ENCODE data around the gene NOTUM. TPM values are rescaled to one million over a fixed set of nuclear protein-coding genes. Genes with fewer than 3 reads are reported as not detected.

NOTUM gene
- total and polyA plus RNA-seq, 2 experiments from 2014 or later: 4.2 to 7.4 TPM

DNA sequence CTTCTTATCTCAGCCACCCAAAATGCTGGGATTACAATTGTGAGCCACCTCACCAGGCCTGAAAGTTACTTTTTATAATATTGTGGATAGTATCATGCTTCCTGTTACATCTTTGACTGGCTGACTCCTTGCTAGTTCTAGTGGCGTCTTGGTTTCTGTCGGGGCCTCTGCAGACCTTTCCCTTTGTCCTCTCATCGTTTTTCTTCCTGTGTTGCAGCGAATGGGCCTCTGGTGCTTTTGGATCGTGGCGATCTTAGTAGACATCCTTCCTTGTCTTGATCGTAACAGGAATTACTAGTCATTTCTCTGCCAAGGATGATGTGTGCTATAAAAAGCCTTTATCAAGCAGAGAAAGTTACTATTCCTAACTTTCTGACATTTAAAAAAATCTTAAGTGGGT is 37.2 kb upstream of the NOTUM start:
- H3K27ac ChIP-seq: no peak overlapping the region
- TF ChIP-seq, protein P1, sequence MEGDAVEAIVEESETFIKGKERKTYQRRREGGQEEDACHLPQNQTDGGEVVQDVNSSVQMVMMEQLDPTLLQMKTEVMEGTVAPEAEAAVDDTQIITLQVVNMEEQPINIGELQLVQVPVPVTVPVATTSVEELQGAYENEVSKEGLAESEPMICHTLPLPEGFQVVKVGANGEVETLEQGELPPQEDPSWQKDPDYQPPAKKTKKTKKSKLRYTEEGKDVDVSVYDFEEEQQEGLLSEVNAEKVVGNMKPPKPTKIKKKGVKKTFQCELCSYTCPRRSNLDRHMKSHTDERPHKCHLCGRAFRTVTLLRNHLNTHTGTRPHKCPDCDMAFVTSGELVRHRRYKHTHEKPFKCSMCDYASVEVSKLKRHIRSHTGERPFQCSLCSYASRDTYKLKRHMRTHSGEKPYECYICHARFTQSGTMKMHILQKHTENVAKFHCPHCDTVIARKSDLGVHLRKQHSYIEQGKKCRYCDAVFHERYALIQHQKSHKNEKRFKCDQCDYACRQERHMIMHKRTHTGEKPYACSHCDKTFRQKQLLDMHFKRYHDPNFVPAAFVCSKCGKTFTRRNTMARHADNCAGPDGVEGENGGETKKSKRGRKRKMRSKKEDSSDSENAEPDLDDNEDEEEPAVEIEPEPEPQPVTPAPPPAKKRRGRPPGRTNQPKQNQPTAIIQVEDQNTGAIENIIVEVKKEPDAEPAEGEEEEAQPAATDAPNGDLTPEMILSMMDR (IDR thresholded peaks at IDR 0.05; ENCODE audit: low read depth, low read length): no peak

DNA sequence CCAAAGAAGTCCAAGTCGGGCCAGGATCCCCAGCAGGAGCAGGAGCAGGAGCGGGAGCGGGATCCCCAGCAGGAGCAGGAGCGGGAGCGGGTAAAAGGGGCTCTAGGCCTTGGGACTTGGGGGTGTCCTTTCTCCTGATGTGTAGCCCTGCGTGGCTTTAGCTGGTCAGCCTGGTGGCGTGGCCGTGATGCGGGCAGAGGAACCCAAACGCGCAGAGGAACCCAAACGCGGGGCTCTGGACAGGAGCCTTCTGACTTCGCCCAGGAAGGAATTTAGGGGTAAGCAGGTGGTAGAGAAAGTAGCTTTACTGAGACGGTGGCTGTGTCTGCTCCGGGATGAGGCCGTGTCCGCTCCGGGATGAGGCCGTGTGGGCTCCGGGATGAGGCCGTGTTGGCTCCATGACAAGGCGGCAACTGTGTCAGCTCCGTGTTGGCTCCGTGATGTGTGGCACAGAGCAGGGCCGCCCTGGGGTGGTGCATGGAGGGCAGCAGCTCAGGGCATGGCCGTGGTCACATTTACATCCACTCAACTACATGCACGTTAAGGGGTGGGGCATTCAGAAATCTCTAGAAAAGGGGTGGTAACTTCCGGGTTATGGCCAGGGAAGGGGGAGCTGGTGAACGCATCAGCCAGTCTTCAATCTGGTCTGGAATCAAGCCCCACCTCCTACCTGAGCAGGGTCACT is 35.9 kb upstream of the NOTUM start:
- TF ChIP-seq, protein P1 (IDR thresholded peaks at IDR 0.05; ENCODE audit: low read depth, low read length): no peak
- Histone ChIP-seq H3K4me1 (ENCODE audit: low read depth) (peaks cover 4% of the 10 kb centered on the region), H3K27ac (no peak overlapping the region), H3K9me3 (ENCODE audit: low read depth) (no peaks in the 10 kb centered on the region), H3K36me3 (no peaks in the 10 kb centered on the region), H3K4me3 (no peak overlapping the region), H3K27me3 (no peaks in the 10 kb centered on the region)
- no peak for DNase-seq (ENCODE audit: low read depth in 1 of 2, low spot score in 1 of 2)

More for the DNA sequence above, 37.2 kb upstream of the NOTUM start:
- Histone ChIP-seq H3K4me3 (no peak overlapping the region), H3K9me3 (ENCODE audit: low read depth) (no peaks in the 10 kb centered on the region), H3K36me3 (no peaks in the 10 kb centered on the region), H3K4me1 (ENCODE audit: low read depth) (no peaks in the 10 kb centered on the region), H3K27me3 (no peaks in the 10 kb centered on the region)
- no peak for DNase-seq (ENCODE audit: low read depth in 1 of 2, low spot score in 1 of 2)

DNA sequence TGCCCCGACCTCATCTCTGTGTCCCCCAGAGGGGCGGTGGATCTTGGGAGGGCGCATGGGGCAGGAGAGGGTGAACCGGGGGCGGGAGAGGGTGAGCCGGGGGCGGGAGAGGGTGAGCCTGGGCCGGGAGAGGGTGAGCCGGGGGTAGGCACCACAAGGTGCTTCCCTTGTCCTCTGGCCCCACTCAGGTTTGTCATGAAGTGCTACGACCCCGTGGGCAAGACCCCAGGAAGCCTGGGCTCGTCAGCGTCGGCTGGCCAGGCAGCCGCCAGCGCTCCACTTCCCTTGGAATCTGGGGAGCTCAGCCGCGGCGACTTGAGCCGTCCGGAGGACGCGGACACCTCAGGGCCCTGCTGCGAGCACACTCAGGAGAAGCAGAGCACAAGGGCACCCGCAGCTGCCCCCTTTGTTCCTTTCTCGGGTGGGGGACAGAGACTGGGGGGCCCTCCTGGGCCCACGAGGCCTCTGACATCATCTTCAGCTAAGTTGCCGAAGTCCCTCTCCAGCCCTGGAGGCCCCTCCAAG is 35.3 kb upstream of the NOTUM start:
- Histone ChIP-seq H3K4me3 (no peak overlapping the region), H3K4me1 (ENCODE audit: low read depth) (peaks cover 7% of the 10 kb centered on the region), H3K27me3 (no peaks in the 10 kb centered on the region), H3K36me3 (no peaks in the 10 kb centered on the region), H3K9me3 (ENCODE audit: low read depth) (no peaks in the 10 kb centered on the region), H3K27ac (no peak overlapping the region)
- TF ChIP-seq, protein P1 (IDR thresholded peaks at IDR 0.05; ENCODE audit: low read depth, low read length): no peak
- DNase-seq (ENCODE audit: low read depth in 1 of 2, low spot score in 1 of 2): no peak

DNA sequence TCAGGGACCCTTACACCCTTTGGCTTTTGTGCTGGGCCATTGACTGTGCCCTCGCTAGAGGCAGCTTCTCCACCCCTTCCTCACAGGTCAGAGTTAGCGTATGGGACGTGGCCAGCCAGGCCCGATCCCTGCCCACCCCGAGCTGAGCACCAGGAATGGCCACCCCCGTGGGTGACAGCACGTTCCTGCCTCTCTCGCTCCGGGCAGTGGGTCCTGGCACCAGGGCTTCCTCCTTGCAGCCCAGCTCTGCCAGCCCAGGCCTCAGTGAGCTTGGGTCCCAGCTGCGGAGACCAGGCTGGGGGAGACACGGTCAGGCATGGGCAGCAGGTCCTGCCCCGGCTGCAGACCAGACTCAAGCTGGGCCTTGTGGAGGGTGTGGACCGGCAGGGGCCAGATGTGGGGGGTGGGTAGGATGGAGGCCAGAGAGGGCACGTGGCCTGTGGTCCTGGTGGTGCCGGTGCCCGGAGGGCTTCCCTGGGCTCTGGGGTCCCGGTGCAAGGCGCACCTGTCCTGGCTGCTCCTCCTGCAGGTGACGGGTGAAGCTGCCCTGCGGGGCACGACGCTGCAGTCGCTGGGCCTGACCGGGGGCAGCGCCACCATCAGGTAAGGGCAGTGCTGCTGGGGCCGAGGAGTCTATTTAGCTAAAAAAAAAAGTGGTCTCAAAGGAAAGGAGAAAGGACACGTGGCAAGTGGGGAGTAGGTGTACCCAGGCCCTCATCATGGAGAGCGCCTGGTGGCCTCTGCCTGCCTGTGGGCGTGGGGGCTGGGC is 34.7 kb upstream of the NOTUM start:
- TF ChIP-seq, protein P1 (IDR thresholded peaks at IDR 0.05; ENCODE audit: low read depth, low read length): no peak
- H3K4me1 ChIP-seq (ENCODE audit: low read depth): peaks cover 7% of the 10 kb centered on the region
- no peaks in the 10 kb centered on the region for H3K27me3 ChIP-seq
- H3K9me3 ChIP-seq (ENCODE audit: low read depth): no peaks in the 10 kb centered on the region
- no peaks in the 10 kb centered on the region for H3K36me3 ChIP-seq
- DNase-seq (ENCODE audit: low read depth in 1 of 2, low spot score in 1 of 2): no peak
- H3K27ac ChIP-seq: no peak overlapping the region
- H3K4me3 ChIP-seq: no peak overlapping the region

DNA sequence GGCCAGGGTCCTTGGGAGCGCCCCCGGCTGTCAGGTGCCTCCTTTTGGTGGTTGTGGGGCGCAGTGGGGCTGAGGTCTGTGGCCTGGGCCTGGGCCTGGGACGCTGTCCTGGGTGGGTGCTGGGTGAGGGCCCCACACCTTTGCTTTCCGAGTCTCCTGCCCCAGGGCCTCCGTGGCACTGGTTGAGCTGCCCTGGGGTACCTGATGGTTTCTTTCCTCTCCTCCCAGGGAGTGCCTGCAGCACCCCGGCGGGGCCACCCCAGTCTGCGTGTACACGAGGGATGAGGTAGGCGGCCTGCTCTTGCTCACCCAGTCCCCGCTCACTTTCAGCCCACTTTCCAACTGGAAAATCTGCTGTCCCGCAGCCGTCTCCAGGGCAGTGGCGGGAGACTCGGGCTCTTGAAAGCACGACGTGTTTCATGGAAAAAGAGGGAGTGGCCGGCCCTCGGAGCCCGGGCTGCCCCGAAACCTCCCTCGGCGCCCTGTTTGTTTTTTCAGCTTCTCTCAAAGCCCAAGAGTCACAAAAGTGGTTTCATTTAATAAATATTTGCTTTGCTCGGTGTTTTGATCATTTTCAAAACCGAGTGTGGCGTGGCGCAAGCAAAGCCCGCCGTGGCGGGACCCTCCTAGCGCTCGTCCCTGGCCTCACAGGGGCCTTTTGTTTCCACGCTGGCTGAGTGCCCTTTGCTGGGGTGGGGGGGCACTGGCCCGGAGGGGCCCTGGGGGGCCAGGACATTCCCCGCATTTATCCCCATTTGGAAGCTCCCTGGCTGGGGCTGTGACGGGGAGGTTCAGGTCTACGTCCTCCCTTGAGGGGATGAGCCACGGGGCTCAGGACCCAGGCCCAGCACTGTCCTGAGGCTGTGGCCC is 33.8 kb upstream of the NOTUM start:
- no peaks in the 10 kb centered on the region for H3K27me3 ChIP-seq
- H3K36me3 ChIP-seq: no peaks in the 10 kb centered on the region
- TF ChIP-seq, protein P1 (IDR thresholded peaks at IDR 0.05; ENCODE audit: low read depth, low read length): no peak
- no peaks in the 10 kb centered on the region for H3K9me3 ChIP-seq (ENCODE audit: low read depth)
- DNase-seq (ENCODE audit: low read depth in 1 of 2, low spot score in 1 of 2): no peak
- no peak overlapping the region for H3K4me3 ChIP-seq
- H3K4me1 ChIP-seq (ENCODE audit: low read depth): peaks cover 7% of the 10 kb centered on the region
- H3K27ac ChIP-seq: no peak overlapping the region

All from cardiac muscle cell (in vitro differentiated cells and primary cell).